Caco-2 (cell line): Measurements from ENCODE around the gene MED25. TPM values are rescaled to one million over a fixed set of nuclear protein-coding genes. Genes with fewer than 3 reads are reported as not detected.
A peak's percentile ranks its signal among the peaks of the same experiment; 100 is the strongest.

Experiments
- BruUV-seq: library from RNA; stranded (reverse); fragments of 400-500 nt; replicated peaks from 2 replicates; lab custom pipeline; 2021; lab: Mats Ljungman, UMichigan
- CTCF ChIA-PET: fragments of 300-600 bp; sonication (Branson Sonifier 250); formaldehyde crosslinking; loops from one replicate; lab custom pipeline; 2022; ENCODE audit warnings: antibody characterized with exemption; lab: Charles Lee
- POLR2A ChIA-PET: fragments of 300-600 bp; sonication (Branson Sonifier 250); formaldehyde crosslinking; loops from one replicate; lab custom pipeline; 2022; ENCODE audit warnings: antibody characterized with exemption; lab: Charles Lee
- DNase-seq, 2 experiments: peaks; one replicate each; pipeline versions ENCODE4 v3.0.0 to v3.0.0-alpha.2; 2020 to 2022
- H3K27me3 ChIP-seq: replicated peaks from 2 replicates; pipeline ENCODE4 v1.6.0; 2011; ENCODE audit warnings: low read length; ENCODE audit not compliant: control insufficient read depth, insufficient read depth
- H3K36me3 ChIP-seq: 2 replicates; pipeline ENCODE4 v1.5.1; 2011; ENCODE audit warnings: low read length; ENCODE audit not compliant: control insufficient read depth, insufficient read depth
- H3K4me1 ChIP-seq: fragments of 250-450 bp; sonication (Bioruptor Pico); 2 replicates; pipeline ENCODE4 v1.5.1; 2020; ENCODE audit warnings: mild to moderate bottlenecking
- H3K4me3 ChIP-seq: 2 replicates; pipeline ENCODE4 v1.5.1; 2011; ENCODE audit warnings: low read depth, mild to moderate bottlenecking, control low read depth, low read length
- H3K9me3 ChIP-seq: fragments of 250-450 bp; sonication (Bioruptor Pico); 2 replicates; pipeline ENCODE4 v1.5.1; 2020; ENCODE audit warnings: mild to moderate bottlenecking, moderate library complexity
- H3K27ac Mint-ChIP-seq: one replicate; pipeline ENCODE4 v1.8.0; 2022; ENCODE audit warnings: mixed read lengths; ENCODE audit not compliant: unreplicated experiment
- H3K27me3 Mint-ChIP-seq: one replicate; pipeline ENCODE4 v1.8.0; 2022; ENCODE audit warnings: mixed read lengths; ENCODE audit not compliant: insufficient read depth, unreplicated experiment
- H3K36me3 Mint-ChIP-seq: one replicate; pipeline ENCODE4 v1.8.0; 2022; ENCODE audit warnings: mild to moderate bottlenecking, mixed read lengths; ENCODE audit not compliant: insufficient read depth, unreplicated experiment
- H3K4me1 Mint-ChIP-seq: one replicate; pipeline ENCODE4 v1.8.0; 2022; ENCODE audit warnings: low read depth, mixed read lengths; ENCODE audit not compliant: unreplicated experiment
- H3K4me3 Mint-ChIP-seq: one replicate; pipeline ENCODE4 v1.8.0; 2022; ENCODE audit warnings: mild to moderate bottlenecking, moderate library complexity, mixed read lengths; ENCODE audit not compliant: unreplicated experiment
- H3K9me3 Mint-ChIP-seq: one replicate; pipeline ENCODE4 v1.8.0; 2022; ENCODE audit warnings: mixed read lengths; ENCODE audit not compliant: unreplicated experiment
- CTCF ChIP-seq, 2 experiments: fragments of 200-600 bp in 1 of 2; IDR thresholded peaks; 1 replicate in 1 of 2; 2 replicates in 1 of 2; pipeline versions ENCODE4 v1.5.1 to v1.8.0; 2011 to 2022; ENCODE audit warnings: antibody characterized with exemption in 1 of 2, control low read depth in 1 of 2, inconsistent platforms in 1 of 2, low read depth in 1 of 2, low read length in 1 of 2, mild to moderate bottlenecking in 1 of 2, moderate library complexity in 1 of 2; ENCODE audit not compliant: insufficient read depth in 1 of 2, severe bottlenecking in 1 of 2, unreplicated experiment in 1 of 2
- intact Hi-C: fragments of 100-400 bp; cut with micrococcal nuclease; formaldehyde crosslinking; loops from one replicate; pipeline ENCODE4 v1.10.0; 2022; ENCODE audit not compliant: unreplicated experiment
- total RNA-seq: library from RNA; stranded (reverse); gene quantifications from 2 replicates; pipeline ENCODE4 v1.2.3, GENCODE V29; 2022

MED25 gene
- total RNA-seq, 1 experiment from 2014 or later: 102 TPM

- no peaks in the 10 kb centered on the region for H3K9me3 Mint-ChIP-seq
- no peak overlapping the region for H3K27ac Mint-ChIP-seq
- BruUV-seq: TSS peak; percentile 32
- no peak overlapping the region for H3K4me3 Mint-ChIP-seq
- no peaks in the 10 kb centered on the region for H3K27me3 Mint-ChIP-seq
- peak in 1 of 2 experiments; percentile 19 for TF ChIP-seq CTCF (IDR thresholded peaks at IDR 0.05; ENCODE audit: insufficient read depth in 1 of 2, low read depth in 1 of 2, low read length in 1 of 2, severe bottlenecking in 1 of 2, unreplicated experiment in 1 of 2)
- CTCF ChIA-PET: interaction anchor here (0.6 to 1.1 kb wide), 8 partner anchors 12 to 300 kb away, joined by 3 to 7 read pairs (median 4); partner anchors contain the start of gene PTOV1
- POLR2A ChIA-PET: interaction anchor here (0.9 to 1.7 kb wide), 7 partner anchors 8 to 229 kb away, joined by 6 to 17 read pairs (median 7); partner anchors contain the start of genes AKT1S1, AP2A1, ATF5 and NUP62
- Histone ChIP-seq H3K9me3 (no peaks in the 10 kb centered on the region), H3K36me3 (peaks cover 9% of the 10 kb centered on the region), H3K4me1 (peaks cover 22% of the 10 kb centered on the region), H3K27me3 (no peaks in the 10 kb centered on the region), H3K4me3 (peak overlapping the region; percentile 69)
- peak; percentile 98 for DNase-seq
- peaks cover 21% of the 10 kb centered on the region for H3K4me1 Mint-ChIP-seq
- peaks cover 47% of the 10 kb centered on the region for H3K36me3 Mint-ChIP-seq
- intact Hi-C loops: loop anchor here (1.0 to 10.0 kb wide), 4 partner anchors 8 to 445 kb away; partner anchors contain the start of genes AKT1S1, PRMT1 and TBC1D17
These were observed 51.6 kb downstream of the MED25 start for GRCh38 chr19:49869484-49870308.

- BruUV-seq: no TSS peak
- Mint-ChIP-seq H3K9me3 (no peaks in the 10 kb centered on the region), H3K36me3 (peaks cover 40% of the 10 kb centered on the region), H3K27ac (no peak overlapping the region), H3K4me3 (no peak overlapping the region), H3K4me1 (peaks cover 16% of the 10 kb centered on the region), H3K27me3 (no peaks in the 10 kb centered on the region)
- Histone ChIP-seq H3K4me3 (peak overlapping the region; percentile 69), H3K4me1 (peaks cover 22% of the 10 kb centered on the region), H3K36me3 (peaks cover 6% of the 10 kb centered on the region), H3K27me3 (no peaks in the 10 kb centered on the region), H3K9me3 (no peaks in the 10 kb centered on the region)
- DNase-seq: no peak
- CTCF ChIA-PET: interaction anchor here (0.6 kb wide), 1 partner anchor 615 kb away, joined by 3 read pairs; no protein-coding TSS in a partner anchor
- POLR2A ChIA-PET: interaction anchor here (1.3 kb wide), 1 partner anchor 20 kb away, joined by 7 read pairs; no protein-coding TSS in a partner anchor
- intact Hi-C loops: loop anchor here (10.0 kb wide), 1 partner anchor 444 kb away; no protein-coding TSS in a partner anchor
- TF ChIP-seq CTCF (IDR thresholded peaks at IDR 0.05; ENCODE audit: insufficient read depth in 1 of 2, low read depth in 1 of 2, low read length in 1 of 2, severe bottlenecking in 1 of 2, unreplicated experiment in 1 of 2): no peak
These were observed 52.3 kb downstream of the MED25 start for GRCh38 chr19:49870309-49870901.

- Histone ChIP-seq H3K27me3 (no peaks in the 10 kb centered on the region), H3K9me3 (no peaks in the 10 kb centered on the region), H3K36me3 (peaks cover 4% of the 10 kb centered on the region), H3K4me1 (peaks cover 12% of the 10 kb centered on the region), H3K4me3 (no peak overlapping the region)
- no peak overlapping the region for H3K27ac Mint-ChIP-seq
- peaks cover 6% of the 10 kb centered on the region for H3K4me1 Mint-ChIP-seq
- H3K27me3 Mint-ChIP-seq: no peaks in the 10 kb centered on the region
- POLR2A ChIA-PET: no interaction called here
- peaks cover 30% of the 10 kb centered on the region for H3K36me3 Mint-ChIP-seq
- peak overlapping the region; percentile 27 for H3K4me3 Mint-ChIP-seq
- DNase-seq: no peak
- no TSS peak for BruUV-seq
- no peaks in the 10 kb centered on the region for H3K9me3 Mint-ChIP-seq
- no peak for TF ChIP-seq CTCF (IDR thresholded peaks at IDR 0.05; ENCODE audit: insufficient read depth in 1 of 2, low read depth in 1 of 2, low read length in 1 of 2, severe bottlenecking in 1 of 2, unreplicated experiment in 1 of 2)
- intact Hi-C loops: loop anchor here (10.0 kb wide), 1 partner anchor 443 kb away; no protein-coding TSS in a partner anchor
- CTCF ChIA-PET: no interaction called here
These were observed 53.4 kb downstream of the MED25 start for GRCh38 chr19:49871349-49871985.
